Transverse colon (tissue), 4 donors: Measurements from ENCODE around the gene FMO2. TPM values are rescaled to one million over a fixed set of nuclear protein-coding genes. Genes with fewer than 3 reads are reported as not detected.
"Not testable (repeated sequence)": the region's sequence is repeated elsewhere in the genome, so short reads cannot be mapped to it uniquely, and the experiment has no call there.

ENCODE experiments used
- DNase-seq: peaks from one replicate; pipeline ENCODE4 v3.0.0-alpha.2; 2019
- H3K27ac ChIP-seq, 4 donors: fragments of 200-600 bp; sonication (generic); 2 replicates each; pipeline ENCODE4 v1.5.1; 2016 to 2018; ENCODE audit warnings: inconsistent platforms in 4 of 4
- H3K27me3 ChIP-seq: fragments of 200-600 bp; sonication (generic); 2 replicates; pipeline ENCODE4 v1.5.1; 2017; ENCODE audit warnings: inconsistent platforms
- H3K36me3 ChIP-seq, 4 donors: fragments of 200-600 bp; sonication (generic); 2 replicates each; pipeline ENCODE4 v1.5.1; 2017 to 2019; ENCODE audit warnings: inconsistent platforms in 4 of 4
- H3K4me1 ChIP-seq, 4 donors: fragments of 200-600 bp; sonication (generic); 2 replicates each; pipeline ENCODE4 v1.5.1; 2017 to 2020; ENCODE audit warnings: inconsistent platforms in 4 of 4
- H3K4me3 ChIP-seq, 4 donors: fragments of 200-600 bp; sonication (generic); 1 replicate in 1 of 4; 2 replicates in 3 of 4; pipeline versions ENCODE4 v1.5.1 to v1.6.1; 2017 to 2019; ENCODE audit warnings: inconsistent platforms in 4 of 4
- H3K9me3 ChIP-seq, 2 donors: fragments of 200-600 bp; sonication (generic); 2 replicates each; pipeline ENCODE4 v1.5.1; 2017 to 2019; ENCODE audit warnings: inconsistent platforms in 2 of 2
- CTCF ChIP-seq, 5 experiments: fragments of 200-600 bp in 3 of 5; fragments of 450-650 bp in 2 of 5; sonication (generic) in 3 of 5; IDR thresholded peaks; 1 replicate in 2 of 5; 2 replicates in 3 of 5; pipeline ENCODE4 v1.5.1; 2016 to 2017; ENCODE audit warnings: antibody characterized with exemption in 5 of 5, inconsistent platforms in 3 of 5, mild to moderate bottlenecking in 2 of 5, moderate library complexity in 1 of 5
- EP300 ChIP-seq: sonication (generic); formaldehyde crosslinking; IDR thresholded peaks from one replicate; pipeline ENCODE4 v1.6.1; 2017; ENCODE audit warnings: antibody characterized with exemption, low read depth
- POLR2A ChIP-seq: fragments of 450-650 bp; IDR thresholded peaks from one replicate; pipeline ENCODE4 v1.6.1; 2016; ENCODE audit warnings: antibody characterized with exemption, mild to moderate bottlenecking, moderate library complexity
- POLR2AphosphoS5 ChIP-seq, 3 donors: sonication (generic); formaldehyde crosslinking; IDR thresholded peaks; one replicate each; pipeline ENCODE4 v1.6.1; 2016; ENCODE audit warnings: antibody characterized with exemption in 3 of 3
- WGBS, 2 donors: methylation state at CpG; one replicate each; pipeline ENCODE4 v1.1.5; 2018; ENCODE audit warnings: low coverage in 1 of 2; 5-methylcytosine and 5-hydroxymethylcytosine counted together
- in situ Hi-C, 4 donors: fragments of 200-750 bp; cut with MboI; loops; one replicate each; pipeline versions ENCODE4 v1.15.0 to v1.15.1; 2017; ENCODE audit warnings: low sequenced_read_pairs in 3 of 4, low pct_ligation_motif_present in 1 of 4, low pct_unique_long_range_greater_than_20kb in 1 of 4
- intact Hi-C: fragments of 100-400 bp; cut with DNase I; formaldehyde crosslinking; loops from one replicate; pipeline ENCODE4 v1.15.1; 2023; ENCODE audit warnings: low total_unique reads
- total RNA-seq, 4 donors: library from RNA; depleted of rRNA; stranded (reverse); fragments of >200 nt; gene quantifications; one replicate each; pipeline ENCODE4 v1.1.0, GENCODE V29; 2016

FMO2 gene
- total RNA-seq, 4 donors from 2014 or later = 3.0 to 12.5 (median 4.9) TPM; not detected in 1

GRCh38 chr1:171231326-171231725, 46.2 kb downstream of the FMO2 start:
- Histone ChIP-seq H3K27ac (no peak overlapping the region), H3K27me3 (no peaks in the 10 kb centered on the region), H3K36me3 (no peaks in the 10 kb centered on the region), H3K4me1 (no peaks in the 10 kb centered on the region), H3K4me3 (no peak overlapping the region), H3K9me3 (no peaks in the 10 kb centered on the region)
- in situ Hi-C loops = loop anchor here in 2 of 4 donors (25.0 kb wide), 1 partner anchor 269 kb away; no protein-coding TSS in a partner anchor
- TF ChIP-seq EP300 = no peak
- no peak for TF ChIP-seq POLR2AphosphoS5 (IDR thresholded peaks at IDR 0.05)
- TF ChIP-seq CTCF (IDR thresholded peaks at IDR 0.05) = no peak
- TF ChIP-seq POLR2A = no peak
- no peak for DNase-seq
- intact Hi-C loops = no loop called here

- 75 to 80% methylated on average over 1 of the region's 1 CpG for WGBS, 2 donors
- intact Hi-C loops = no loop called here
- H3K4me1 ChIP-seq = no peaks in the 10 kb centered on the region
- H3K27me3 ChIP-seq = no peaks in the 10 kb centered on the region
- in situ Hi-C loops = loop anchor here in 2 of 4 donors (25.0 kb wide), 1 partner anchor 271 kb away; no protein-coding TSS in a partner anchor
- TF ChIP-seq EP300 (no peak), CTCF (IDR thresholded peaks at IDR 0.05) (no peak), POLR2A (no peak), POLR2AphosphoS5 (IDR thresholded peaks at IDR 0.05) (no peak)
- H3K27ac ChIP-seq = no peak overlapping the region
- no peak overlapping the region for H3K4me3 ChIP-seq
- no peaks in the 10 kb centered on the region for H3K9me3 ChIP-seq
- no peaks in the 10 kb centered on the region for H3K36me3 ChIP-seq
- no peak for DNase-seq
Observed at GRCh38 chr1:171233183-171233582, 48.1 kb downstream of the FMO2 start.

- in situ Hi-C loops = loop anchor here in 2 of 4 donors (25.0 kb wide), 1 partner anchor 274 kb away; no protein-coding TSS in a partner anchor
- H3K27ac ChIP-seq, H3K9me3 ChIP-seq, intact Hi-C loops, H3K4me3 ChIP-seq, H3K36me3 ChIP-seq, DNase-seq, H3K27me3 ChIP-seq, H3K4me1 ChIP-seq: not testable (repeated sequence)
- WGBS, 2 donors = 82 to 83% methylated on average over 4 of the region's 4 CpGs
Observed at GRCh38 chr1:171236231-171236630, 51.1 kb downstream of the FMO2 start.

- DNase-seq = no peak
- Histone ChIP-seq H3K4me1 (no peaks in the 10 kb centered on the region), H3K36me3 (no peaks in the 10 kb centered on the region), H3K4me3 (no peak overlapping the region), H3K27me3 (no peaks in the 10 kb centered on the region), H3K9me3 (no peaks in the 10 kb centered on the region), H3K27ac (no peak overlapping the region)
- WGBS, 2 donors = 65 to 83% methylated on average over 4 of the region's 4 CpGs
- in situ Hi-C loops (loop anchor here in 3 of 4 donors (10.0 to 25.0 kb wide), 2 partner anchors 71 to 282 kb away; partner anchors contain the start of gene FMO4 (in 2 of the 3)), intact Hi-C loops (no loop called here)
- TF ChIP-seq POLR2AphosphoS5 (IDR thresholded peaks at IDR 0.05) = no peak
- no peak for TF ChIP-seq EP300
- TF ChIP-seq POLR2A = no peak
- no peak for TF ChIP-seq CTCF (IDR thresholded peaks at IDR 0.05)
Observed at GRCh38 chr1:171243878-171244277, 58.8 kb downstream of the FMO2 start.

GRCh38 chr1:171245458-171246064, 60.5 kb downstream of the FMO2 start:
- 41 to 43% methylated on average over 1 to 6 of the region's 6 CpGs for WGBS, 2 donors
- intact Hi-C loops (no loop called here), in situ Hi-C loops (loop anchor here in 3 of 4 donors (10.0 to 25.0 kb wide), 2 partner anchors 69 to 283 kb away; partner anchors contain the start of gene FMO4 (in 2 of the 3))
- TF ChIP-seq CTCF (IDR thresholded peaks at IDR 0.05) (peak; percentile 61 to 73 (median 65)), EP300 (no peak), POLR2AphosphoS5 (IDR thresholded peaks at IDR 0.05) (no peak), POLR2A (no peak)
- Histone ChIP-seq H3K4me1 (no peaks in the 10 kb centered on the region), H3K4me3 (no peak overlapping the region), H3K9me3 (no peaks in the 10 kb centered on the region), H3K27ac (no peak overlapping the region), H3K27me3 (no peaks in the 10 kb centered on the region), H3K36me3 (no peaks in the 10 kb centered on the region)
- peak; percentile 28 for DNase-seq
